ENCODE measurements around the gene SLC22A9.
A peak's percentile ranks its signal among the peaks of the same experiment; 100 is the strongest.
"Not testable (repeated sequence)": the region's sequence is repeated elsewhere in the genome, so short reads cannot be mapped to it uniquely, and the experiment has no call there.

The SLC22A9 gene

DNA sequence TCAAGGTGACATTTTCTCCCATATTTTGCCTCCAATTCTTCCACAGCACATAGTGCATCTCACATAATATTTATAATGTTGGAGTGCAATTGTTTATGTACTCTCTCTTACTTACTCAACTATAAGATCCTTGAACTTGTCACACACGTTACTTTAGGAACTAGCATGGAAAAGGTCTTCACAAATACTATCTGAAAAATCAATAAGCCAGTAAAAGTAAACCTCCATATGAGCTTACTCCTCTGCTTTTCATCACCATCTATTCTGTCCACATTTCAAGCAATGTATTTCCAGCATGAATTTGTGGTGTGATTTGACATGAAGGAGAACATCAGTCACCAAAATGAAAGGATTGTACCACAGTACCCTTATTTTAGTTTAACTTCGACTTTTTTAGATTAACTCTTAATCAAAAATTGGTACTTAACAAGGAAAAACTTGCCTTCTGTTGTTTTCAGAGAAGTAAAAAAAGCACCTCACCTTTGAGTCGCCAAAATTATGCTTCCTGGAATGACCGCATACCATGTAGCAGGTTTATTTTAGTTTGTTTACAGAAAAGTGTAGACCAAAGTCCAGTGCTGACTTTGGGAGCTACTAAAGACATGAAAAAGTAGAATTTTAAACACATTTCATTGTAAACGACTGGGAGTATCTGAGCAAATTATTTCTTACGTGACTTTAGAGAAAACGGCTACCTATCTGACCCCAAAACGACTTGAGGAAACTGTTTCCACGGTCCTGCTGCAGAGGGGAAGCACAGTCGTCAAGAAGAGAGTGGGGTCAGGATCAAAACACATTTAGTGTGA is at the start of gene SLC22A9:
TSS of gene SLC22A9 (plus strand) at position 621 of the 806 bp plus-strand sequence. CDS start 272 bp downstream, outside the sequence.
- no peak for DNase-seq

DNA sequence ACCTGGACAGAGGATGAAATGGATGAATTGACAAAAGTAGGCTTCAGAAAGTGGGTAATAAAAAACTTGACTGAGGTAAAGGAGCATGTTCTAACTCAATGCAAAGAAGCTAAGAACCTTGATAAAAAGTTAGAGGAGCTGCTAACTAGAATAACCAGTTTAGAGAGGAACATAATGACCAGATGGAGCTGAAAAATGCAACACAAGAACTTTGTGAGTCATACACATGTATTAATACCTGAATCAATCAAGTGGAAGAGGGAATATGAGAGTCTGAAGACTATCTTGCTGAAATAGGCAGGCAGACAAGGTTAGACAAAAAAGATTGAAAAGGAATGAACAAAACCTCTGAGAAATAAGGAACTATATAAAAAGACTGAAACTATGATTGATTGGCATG is 47.9 kb upstream of the SLC22A9 start:
- no peak for DNase-seq

DNA sequence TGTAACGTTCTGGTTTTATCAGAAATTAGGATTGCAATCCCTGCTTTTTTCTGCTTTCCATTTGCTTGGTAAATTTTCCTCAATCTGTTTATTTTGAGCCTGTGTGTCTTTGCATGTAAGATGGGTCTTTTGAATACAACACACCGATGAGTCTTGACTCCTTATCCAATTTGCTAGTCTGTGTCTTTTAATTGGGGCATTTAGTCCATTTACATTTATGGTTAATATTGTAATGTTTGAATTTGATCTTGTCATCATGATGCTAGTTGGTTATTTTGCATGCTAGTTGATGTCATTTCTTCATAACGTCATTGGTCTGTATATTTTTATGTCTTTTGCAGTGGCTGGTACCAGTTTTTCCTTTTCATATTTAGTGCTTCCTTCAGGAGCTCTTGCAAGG is 34.5 kb upstream of the SLC22A9 start:
- not testable (repeated sequence) for DNase-seq

DNA sequence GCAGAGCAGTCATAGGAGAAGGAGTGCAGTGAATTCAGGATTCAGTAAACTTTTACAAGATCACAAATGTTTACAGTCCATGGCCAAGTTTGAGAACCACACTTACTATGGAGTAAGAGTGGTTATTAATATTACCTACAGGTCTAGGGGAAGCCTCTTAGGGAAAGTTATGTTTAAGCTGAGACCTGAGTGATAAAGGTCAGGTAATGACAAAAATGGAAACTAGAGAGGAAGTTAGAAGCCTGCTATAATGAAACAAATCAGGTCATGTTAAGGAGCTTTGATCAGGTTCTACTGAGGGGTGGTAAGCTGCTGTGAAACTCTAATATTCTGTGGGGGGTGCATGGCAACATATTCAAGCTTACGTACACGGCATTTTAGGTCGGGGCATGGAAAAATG is 32.5 kb upstream of the SLC22A9 start:
- no peak for DNase-seq

DNA sequence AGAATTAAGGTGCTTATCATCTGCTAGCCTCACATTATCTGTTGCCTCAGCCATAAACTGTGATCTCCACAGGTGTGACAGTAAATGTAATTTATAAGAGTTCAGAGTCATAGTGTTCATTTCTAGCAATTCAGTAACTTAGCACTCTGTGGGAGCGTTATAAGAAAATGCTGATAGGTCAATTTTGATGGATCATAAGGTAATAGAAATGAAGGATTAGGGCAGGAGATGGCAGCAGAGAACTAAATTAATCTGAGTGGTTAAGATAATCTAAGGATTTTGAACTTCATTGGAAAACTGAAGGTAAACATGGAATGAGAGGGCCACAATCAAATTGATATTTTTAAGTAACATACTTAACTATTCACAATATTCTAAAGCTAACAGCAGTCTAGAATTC is 26.5 kb upstream of the SLC22A9 start:
- no peak for DNase-seq

DNA sequence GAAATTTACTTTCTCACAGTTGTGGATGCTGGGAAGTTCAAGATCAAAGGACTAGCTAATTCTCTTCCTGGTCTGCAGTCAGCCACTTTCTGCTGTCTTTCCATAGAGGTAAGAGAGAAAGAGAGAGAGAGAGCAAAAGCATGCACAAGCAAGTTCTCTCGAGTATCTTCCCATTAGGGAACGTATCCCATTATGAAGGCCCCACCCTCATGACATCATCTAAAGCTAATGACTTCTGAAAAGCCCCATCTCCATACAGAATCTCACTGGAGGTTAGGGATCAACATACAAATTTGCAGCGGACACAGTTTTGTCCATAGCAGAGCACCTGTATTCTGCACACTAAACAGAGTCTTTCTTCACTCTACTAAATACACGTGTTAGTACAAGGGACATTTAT is 17.4 kb upstream of the SLC22A9 start:
- no peak for DNase-seq

DNA sequence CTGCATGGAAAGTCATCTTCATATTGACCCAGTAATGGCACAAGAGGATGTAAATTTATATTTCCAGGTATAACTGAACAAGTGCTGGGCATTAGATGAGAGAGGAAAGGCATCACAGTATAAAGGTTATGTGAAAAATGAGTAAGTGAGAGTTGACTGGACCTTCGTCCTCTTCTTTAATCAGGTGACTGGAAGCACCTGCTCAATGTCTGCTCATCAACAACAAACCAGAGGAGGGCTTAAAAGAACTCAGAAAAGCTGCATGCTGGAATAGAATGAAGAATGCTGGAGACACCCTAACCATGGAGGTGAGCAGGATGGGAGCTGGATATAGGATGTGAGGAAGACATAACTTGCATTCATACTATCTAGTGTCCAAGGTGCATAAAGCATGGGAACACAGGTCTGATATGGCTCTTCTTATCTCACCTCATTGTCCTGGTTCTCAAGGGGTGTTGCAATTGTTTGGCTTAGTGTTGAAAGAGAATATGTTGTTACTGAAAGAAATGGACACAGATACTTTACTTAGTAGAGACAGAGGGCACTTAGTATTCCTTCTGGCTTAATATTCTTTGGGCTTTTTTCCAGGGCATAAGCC is 7.3 kb upstream of the SLC22A9 start:
- no peak for DNase-seq

DNA sequence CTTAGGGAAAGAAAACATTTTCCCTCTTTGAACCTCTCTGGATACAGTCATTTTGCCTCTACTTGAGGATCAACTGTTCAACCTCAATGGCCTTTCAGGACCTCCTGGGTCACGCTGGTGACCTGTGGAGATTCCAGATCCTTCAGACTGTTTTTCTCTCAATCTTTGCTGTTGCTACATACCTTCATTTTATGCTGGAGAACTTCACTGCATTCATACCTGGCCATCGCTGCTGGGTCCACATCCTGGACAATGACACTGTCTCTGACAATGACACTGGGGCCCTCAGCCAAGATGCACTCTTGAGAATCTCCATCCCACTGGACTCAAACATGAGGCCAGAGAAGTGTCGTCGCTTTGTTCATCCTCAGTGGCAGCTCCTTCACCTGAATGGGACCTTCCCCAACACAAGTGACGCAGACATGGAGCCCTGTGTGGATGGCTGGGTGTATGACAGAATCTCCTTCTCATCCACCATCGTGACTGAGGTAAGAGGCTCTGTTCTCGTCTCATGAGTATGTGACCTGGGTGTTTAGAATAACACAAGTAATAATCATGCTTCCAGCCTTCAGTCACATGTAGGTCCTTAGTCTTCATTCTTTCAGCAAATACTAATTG is 495 bp downstream of the SLC22A9 start:
- no peak for DNase-seq

DNA sequence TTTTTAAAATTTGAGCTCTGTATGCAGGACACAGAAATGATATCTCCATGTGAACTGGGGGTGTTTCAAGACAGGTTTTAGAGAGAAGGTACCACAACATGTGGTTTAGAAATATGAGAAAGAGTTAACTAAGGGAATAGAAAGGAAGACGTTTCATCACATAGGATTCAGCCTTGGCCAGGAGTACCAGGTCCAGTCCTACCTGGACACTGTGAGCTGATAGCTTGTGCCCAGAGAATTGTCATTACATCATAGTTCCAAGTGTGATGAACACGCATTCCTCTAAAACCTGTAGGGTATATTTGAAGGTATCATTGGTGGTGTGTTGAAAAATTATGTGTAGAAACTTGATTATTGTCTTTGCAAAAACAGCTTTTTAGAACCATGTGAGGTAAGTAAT is 1.8 kb downstream of the SLC22A9 start:
- DNase-seq = no peak

DNA sequence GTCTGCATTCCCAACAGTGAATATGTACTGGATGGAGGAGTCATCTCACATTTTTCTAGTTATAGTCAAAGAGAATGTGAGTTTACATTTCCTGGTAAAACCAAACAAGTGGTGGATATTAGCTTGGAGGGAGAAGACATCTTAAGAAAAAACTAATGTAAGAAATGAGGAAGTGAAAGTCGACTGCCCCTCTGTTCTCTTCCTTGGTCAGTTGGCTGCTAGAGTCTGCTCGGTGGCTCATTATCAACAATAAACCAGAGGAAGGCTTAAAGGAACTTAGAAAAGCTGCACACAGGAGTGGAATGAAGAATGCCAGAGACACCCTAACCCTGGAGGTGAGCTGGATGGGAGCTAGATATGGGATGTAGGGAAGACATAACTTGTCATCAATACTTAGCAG is 5.8 kb downstream of the SLC22A9 start:
- no peak for DNase-seq

DNA sequence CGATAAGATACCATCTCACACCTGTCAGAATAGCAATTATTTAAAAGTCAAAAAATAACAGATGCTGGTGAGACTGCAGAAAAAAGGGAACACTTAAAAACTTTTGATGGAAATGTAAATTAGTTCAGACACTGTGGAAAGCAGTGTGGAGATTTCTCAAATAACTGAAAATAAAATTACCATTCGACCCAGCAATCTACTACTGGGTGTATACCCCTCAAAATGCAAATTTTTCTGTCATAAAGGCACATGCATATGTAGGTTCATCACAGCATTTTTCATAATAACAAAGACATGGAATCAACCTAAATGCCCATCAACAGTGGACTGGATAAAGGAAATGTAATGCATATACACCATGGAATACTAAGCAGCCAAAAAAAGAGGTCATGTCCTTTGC is 10.5 kb downstream of the SLC22A9 start:
- DNase-seq = no peak

DNA sequence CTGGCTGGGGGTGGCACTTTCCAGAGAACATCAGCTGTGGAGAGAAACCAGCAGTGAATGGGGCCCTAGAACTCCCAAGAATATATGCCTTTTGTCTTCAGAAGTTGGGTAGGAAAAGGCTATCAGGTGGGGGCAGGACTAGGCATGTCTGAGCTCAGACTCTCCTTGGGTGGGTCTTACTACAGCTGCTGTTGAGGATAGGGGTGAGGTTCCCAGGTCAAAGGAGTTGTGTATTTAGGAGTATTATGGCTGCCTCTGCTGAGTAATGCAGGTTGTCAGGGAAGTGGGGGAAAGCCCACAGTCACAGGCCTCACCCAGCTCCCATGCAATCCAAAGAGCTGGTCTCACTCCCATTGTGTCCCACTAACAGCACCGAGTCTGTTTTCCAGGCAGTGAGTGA is 26.1 kb downstream of the SLC22A9 start:
- DNase-seq = no peak

DNA sequence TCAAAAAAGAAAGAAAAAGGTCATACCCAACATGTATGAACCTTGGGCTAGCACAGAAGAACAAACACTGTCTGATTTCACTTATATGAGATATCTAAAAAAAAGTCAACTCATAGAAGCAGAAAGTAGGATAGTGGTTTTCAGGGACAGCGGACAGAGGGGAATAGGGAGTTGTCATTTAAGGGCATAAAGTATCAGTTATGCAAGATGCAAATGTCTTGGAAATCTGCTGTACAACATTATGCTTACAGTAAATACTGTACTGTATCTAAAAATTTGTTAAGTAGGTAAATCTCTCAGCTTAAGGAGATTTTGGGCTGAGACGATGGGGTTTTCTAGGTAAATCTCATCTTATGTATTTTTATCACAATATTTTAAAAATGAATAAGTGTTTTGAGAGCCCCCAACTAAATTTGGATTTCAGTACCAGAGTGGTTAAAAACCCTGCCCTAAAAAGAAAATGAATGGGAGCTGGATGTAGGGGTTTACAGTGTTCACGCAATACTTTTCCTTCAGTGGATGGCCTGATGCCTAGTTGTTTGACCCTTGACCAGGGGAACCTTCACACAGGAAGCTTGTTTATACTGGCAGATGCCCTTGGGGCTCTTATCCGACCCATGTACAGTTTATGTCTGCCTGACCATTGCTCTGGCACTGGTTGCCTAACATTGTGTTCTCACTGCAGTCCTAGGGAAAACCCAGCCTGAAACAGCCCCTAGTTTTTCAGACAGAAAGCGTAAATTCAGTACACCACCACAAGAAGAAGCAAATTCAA is 34.8 kb downstream of the SLC22A9 start:
- DNase-seq = no peak

DNA sequence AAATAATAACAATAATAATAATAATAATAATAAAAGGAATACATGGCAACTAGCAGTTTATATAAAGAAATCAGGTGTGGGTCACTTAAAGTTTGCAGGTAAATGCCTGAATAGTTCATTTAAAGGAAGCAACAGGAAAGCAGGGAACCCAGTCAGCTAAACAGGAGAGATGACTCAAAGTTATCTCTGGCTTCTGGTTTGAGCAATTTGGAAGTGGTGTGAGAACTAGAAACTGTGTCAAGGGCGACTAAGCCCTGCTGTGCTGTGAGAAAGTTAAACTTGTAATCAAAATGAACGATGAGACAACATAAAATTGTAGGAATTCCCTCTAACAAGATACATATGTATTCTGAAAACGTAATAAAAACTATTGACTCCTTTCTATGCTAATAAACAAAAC is 35.5 kb downstream of the SLC22A9 start:
- no peak for DNase-seq

DNA sequence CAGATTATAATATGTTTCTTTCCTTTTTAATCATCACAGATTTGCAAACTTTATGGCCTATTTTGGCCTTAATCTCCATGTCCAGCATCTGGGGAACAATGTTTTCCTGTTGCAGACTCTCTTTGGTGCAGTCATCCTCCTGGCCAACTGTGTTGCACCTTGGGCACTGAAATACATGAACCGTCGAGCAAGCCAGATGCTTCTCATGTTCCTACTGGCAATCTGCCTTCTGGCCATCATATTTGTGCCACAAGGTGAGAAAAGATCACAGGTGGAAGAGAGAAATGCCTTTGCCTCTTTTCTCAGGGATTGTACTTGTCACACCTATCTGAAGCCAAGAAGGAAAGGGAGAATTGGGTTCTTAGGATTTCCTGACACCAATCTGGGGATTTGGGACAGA is 36.9 kb downstream of the SLC22A9 start:
- DNase-seq = no peak

DNA sequence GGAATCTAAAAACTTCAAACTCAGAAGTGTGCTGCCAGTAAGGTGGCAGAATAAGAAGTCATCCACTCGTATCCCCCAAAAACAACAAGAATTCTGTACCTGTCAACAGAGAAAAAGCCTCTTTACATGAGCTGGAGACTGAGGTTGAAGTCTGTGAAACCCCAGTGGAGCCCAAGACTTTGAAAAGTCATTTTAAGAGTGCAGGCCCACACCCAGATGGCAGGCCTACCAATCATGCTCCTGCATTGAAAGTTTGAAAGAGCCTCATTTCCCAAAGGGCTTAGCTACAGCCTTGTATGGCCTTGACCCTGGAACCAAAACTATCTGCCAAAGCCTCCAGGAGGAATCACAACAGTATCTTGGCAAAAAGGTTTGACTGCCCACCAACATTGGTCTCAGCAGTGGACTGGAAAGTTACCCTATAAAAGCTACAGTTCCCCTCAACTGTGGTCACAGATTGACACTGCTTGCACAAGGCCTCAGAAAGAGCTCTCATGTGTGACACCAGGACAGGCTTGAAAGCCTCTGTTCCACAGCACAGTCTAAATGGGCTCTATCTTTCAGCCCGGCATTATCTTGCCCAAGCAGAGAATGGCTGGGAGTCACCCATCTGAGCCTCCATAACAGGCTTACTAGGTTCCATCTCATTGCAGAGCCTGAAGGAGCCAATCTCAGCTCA is 47.7 kb downstream of the SLC22A9 start:
- no peak for DNase-seq

DNA sequence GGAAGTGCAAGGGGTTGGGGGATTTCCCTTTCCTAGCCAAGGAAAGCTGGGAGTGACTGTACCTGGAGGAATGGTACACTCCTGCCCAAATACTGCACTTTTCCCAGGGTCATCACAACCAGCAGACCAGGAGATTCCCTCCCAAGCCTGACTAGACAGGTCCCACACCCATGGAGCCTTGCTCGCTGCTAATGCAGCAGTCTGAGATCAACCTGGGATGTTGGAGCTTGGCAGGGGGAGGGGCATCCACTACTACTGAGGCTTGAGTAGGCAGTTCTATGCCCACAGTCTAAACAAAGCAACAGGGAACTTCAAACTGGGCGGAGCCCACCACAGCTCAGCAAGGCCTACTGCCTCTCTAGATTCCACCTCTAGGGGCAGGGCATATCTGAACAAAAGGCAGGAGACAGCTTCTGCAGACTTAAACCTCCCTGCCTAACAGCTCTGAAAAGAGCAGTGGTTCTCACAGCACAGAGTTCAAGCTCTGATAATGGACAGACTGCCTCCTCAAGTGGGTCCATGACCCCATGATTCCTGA is 58.5 kb downstream of the SLC22A9 start:
- no peak for DNase-seq

DNA sequence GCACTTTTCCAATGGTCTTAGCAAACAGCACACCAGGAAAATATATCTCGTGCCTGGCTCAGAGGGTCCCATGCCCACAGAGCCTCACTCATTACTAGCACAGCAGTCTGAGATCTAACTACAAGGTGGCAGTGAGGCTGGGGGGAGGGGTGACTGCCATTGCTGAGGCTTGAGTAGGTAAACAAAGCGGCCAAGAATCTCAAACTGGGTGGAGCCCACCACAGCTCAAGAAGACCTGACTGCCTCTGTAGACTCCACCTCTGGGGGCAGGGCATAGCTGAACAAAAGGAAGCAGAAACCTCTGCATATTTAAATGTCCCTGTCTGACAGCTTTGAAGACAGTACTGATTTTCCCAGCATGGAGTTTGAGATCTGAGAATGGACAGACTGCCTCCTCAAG is 61.1 kb downstream of the SLC22A9 start:
- DNase-seq = not testable (repeated sequence)

DNA sequence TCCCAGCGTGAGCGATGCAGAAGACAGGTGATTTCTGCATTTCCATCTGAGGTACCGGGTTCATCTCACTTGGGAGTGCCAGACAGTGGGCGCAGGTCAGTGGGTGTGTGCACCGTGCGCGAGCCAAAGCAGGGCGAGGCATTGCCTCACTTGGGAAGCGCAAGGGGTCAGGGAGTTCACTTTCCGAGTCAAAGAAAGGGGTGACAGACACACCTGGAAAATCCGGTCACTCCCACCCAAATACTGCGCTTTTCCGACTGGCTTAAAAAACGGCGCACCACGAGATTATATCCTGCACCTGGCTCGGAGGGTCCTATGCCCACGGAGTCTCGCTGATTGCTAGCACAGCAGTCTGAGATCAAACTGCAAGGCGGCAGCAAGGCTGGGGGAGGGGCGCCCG is 65.8 kb downstream of the SLC22A9 start:
- not testable (repeated sequence) for DNase-seq

DNA sequence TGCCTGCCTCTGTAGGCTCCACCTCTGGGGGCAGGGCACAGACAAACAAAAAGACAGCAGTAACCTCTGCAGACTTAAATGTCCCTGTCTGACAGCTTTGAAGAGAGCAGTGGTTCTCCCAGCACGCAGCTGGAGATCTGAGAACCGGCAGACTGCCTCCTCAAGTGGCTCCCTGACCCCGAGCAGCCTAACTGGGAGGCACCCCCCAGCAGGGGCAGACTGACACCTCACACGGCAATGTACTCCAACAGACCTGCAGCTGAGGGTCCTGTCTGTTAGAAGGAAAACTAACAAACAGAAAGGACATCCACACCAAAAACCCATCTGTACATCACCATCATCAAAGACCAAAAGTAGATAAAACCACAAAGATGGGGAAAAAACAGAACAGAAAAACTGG is 66.2 kb downstream of the SLC22A9 start:
- DNase-seq = not testable (repeated sequence)

DNA sequence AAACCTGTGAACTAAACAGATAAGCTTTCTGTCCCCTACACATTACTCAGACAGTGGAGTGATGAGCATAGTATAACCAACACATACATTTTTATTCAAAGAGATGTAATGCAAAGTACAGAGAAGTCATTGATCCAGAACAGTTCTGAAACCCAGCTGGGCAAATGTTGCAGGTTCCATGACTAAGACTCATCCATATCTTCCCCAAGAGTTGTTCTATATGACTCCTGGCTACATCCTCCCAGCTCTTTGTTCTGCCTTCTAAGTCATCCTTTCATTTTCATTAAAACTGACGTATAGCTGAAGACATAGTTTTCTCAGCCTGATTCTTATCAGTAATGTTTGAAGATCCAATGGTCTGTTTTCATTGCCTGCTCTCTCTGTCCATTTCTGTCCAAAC is 74.1 kb downstream of the SLC22A9 start:
- DNase-seq = peak; percentile 39

DNA sequence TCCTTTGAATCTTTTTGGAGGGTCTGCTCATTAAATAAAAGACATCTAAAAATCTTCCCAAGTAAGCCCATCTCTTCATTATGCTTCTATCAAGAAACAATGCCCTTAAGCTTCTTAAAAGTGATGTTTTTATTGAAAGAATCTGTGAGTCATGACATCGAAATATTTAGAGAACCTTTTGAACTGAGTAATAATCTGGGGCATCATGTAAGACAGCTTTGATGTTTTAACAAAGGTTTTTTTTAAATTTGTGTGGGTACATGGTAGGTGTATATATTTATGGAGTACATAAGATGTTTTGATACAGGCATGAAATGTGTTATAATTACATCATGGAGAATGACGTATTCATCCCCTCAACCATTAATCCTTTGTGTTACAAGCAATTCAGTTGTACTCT is 74.6 kb downstream of the SLC22A9 start:
- no peak for DNase-seq

DNA sequence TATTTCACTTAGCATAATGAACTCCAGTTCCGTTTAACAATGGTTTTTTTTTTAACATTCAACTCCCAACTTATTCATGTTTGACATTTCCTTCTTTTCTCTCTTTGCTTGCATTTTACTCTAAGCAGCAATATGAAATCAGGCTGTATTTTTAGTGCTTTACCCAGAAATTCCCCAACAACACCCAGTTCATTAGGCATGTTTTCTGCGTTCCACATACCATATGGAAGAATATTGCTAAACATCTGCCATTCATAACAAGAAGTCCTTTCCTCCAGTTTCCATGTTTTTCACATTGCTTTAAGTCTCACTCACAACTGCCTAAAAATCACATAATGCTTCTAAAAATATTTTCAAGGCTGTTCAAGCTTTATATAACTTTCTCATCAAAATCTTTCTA is 75.5 kb downstream of the SLC22A9 start:
- no peak for DNase-seq

Measured in activated CD4-positive, alpha-beta T cell treated with anti-CD3 and anti-CD28 coated beads for 48 hours (primary cell).